GM10266 (cell line): ENCODE data around the gene MVD.

Experiments used
- DNase-seq: peaks from one replicate; pipeline ENCODE4 v3.0.0; 2012; ENCODE audit errors: extremely low spot score
- CTCF ChIP-seq: IDR thresholded peaks from 2 replicates; pipeline ENCODE4 v1.5.1; 2012; ENCODE audit warnings: mild to moderate bottlenecking, low read depth; ENCODE audit not compliant: control insufficient read depth, insufficient read depth; ENCODE audit errors: missing control alignments

Gene MVD

DNA sequence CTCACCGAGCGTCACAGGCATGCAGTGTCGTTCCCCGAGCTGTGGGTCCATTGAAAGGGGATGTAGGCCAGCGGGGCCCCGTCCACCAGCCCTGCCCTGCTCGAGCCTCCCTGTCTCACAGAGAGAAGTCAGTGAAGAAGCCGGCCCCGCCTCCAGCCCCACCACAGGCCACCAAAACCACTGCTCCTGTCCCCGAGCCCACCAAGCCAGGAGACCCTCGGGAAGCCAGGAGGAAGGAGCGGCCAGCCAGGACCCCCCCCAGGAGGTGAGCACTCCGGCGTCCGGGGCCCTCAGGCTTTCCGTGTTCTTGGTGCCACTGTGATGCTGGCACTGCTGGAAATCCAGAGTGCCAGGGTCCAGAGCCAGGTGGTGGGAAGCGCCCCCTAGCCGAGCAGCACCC lies 38.4 kb downstream of the MVD start:
- TF ChIP-seq CTCF = no peak
- no peak for DNase-seq

- no peak for TF ChIP-seq CTCF
- no peak for DNase-seq
These were observed 39.0 kb downstream of the MVD start for GRCh38 chr16:88623858-88624257.

DNA sequence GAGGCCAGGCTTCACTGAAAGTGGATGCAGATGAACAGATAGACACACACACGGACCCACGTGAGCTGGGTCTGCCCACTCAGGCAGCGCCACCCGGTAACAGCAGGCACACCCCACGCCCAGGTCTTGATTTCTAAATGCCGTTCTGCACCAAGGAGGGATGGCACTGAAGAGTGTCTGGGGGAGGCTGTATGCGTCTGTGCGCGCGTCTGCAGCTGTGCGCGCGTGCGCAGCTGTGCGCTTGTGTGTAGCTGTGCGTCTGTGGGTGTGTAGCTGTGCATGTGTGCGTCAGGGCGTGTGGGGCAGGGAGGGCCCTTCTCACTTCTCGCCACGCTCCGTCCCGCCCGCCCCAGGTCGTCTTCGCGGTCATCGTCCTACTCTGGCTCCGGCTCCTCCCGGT lies 40.0 kb downstream of the MVD start:
- no peak for DNase-seq
- no peak for TF ChIP-seq CTCF

DNA sequence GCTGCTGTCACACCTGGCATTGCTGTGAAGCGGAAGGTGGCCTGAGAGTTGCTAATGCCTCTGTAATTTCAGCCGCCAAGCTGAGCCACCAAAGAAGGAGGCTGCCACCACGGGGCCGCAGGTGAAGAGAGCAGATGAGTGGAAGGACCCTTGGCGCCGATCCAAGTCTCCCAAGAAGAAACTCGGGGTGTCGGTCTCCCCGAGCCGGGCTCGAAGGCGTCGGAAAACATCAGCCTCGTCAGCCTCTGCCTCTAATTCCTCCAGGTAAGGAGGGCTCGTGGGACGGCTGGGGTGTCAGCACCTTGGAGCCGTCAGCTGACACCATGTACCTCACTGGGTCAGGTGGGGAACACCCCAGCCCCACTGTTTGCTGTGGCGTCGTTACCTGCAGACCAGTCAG lies 40.8 kb downstream of the MVD start:
- no peak for DNase-seq
- TF ChIP-seq CTCF = no peak

DNA sequence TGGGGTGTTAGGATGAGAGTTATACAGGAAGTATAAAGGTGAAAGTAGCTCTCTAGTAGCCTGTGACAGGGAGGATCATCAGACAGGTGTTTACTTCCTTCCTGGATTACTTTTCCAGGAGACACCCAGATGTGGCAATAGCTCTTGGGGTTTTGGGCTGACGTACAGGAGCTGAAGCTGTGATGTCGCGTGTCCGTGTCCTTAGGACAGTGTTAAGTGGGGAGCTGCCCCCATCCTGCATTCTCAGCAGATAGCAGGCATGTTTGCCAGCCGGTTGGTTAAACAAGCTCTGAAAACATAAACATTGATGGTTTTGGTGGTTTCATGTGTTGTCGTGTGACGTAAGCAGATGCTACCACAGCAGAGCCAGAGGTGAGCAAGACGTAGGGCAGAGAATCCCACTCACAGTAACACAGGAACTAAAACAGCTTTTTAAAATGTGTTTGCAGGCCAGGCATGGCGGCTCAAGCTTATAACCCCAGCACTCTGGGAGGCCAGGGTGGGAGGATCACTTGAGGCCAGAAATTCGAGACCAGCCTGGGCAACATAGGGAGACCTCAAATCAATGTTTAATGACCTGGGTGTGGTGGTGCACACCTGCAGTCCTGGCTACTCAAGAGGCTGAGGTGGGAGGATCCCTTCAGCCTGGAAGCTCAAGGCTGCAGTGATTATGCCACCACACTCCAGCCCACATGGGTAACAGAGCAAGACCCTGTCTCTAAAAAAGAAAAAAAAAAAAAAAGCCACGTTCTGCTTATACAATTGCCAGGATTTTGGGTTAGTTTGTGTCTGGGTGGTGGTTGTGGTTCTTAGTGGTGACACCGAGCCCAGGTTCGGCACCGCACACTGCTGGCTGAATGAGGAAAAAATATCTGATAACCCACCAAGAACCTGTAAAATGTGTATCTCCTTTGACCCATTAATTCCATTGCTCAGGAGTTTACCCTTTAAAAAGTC lies 42.8 kb downstream of the MVD start:
- no peak for TF ChIP-seq CTCF

GRCh38 chr16:88618956-88619667 lies 43.8 kb downstream of the MVD start:
- TF ChIP-seq CTCF = no peak
- peak; percentile 11 for DNase-seq

More for the DNA sequence above, 42.8 kb downstream of the MVD start:
- no peak for DNase-seq
